ENCODE results near the gene EIF5A. TPM values are rescaled to one million over a fixed set of nuclear protein-coding genes. Genes with fewer than 3 reads are reported as not detected.

Gene EIF5A
- total and polyA plus RNA-seq, 2 of the 8 experiments (the other 6 are each of a cell fraction or from before 2014, with no cell fraction given), result 717 to 1,172 TPM

DNA sequence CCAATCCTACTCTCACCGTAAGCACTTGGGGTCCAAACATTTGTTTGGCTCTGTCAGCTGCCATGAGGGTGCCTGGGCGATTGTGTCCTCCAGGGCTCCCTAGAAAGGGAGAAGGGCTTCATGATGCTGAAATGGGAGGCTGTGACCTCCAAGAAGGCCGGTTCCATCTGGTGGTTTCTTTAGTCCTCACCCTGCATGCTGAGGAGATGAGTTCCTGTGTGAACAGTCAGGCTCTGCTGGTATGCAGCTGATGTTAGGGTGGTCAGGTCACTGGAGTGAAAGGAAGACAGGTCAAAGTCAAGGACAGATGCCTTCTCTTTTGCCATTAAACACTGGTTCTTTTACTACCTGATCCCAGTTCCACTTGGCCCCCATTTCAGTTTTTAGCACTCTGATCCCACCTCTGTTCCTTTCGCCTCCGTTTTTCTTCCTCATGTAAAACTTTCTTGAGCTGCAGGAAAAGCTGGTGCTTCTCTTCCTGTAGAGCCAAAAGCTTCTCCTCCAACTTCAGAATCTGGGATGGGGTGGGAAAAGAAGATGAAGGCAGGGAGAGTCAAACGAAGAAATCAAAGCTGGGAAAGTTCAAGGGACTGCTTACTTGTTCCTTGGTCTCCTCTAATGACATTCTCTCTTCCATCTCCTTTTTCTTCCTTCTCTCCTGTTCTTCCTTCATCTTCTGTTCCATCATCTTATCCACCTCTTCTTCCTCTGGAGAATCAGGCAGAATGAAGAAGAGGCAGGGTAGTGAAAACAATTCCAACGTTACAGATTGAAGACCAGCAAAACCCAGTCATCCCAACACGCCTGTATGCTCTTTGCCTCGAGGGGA is 6.7 kb downstream of the EIF5A start:
- Histone ChIP-seq H3K36me3 (ENCODE audit: control insufficient read depth in 2 of 4, insufficient read depth in 4 of 4, low read length in 3 of 4) (peaks cover 33 to 66% (median 46%) of the 10 kb centered on the region in 4 experiments), H4K20me1 (replicated peaks in 1 of 2; ENCODE audit: control insufficient read depth in 1 of 2, insufficient read depth in 2 of 2, low read length in 2 of 2) (peaks cover 20 to 27% of the 10 kb centered on the region in 2 experiments), H4K5ac (ENCODE audit: insufficient read length, low read depth, low read length) (no peak overlapping the region), H2BK15ac (ENCODE audit: low read length) (no peak overlapping the region), H3K4me2 (ENCODE audit: insufficient read depth in 1 of 2, low read depth in 2 of 2, low read length in 2 of 2) (peak overlapping the region; percentile 67 to 91), H3K23me2 (ENCODE audit: low read depth, low read length) (peaks cover under 1% of the 10 kb centered on the region; the same call in 1 of the 2 replicates), H3K4me3 (ENCODE audit: extremely low read depth in 1 of 4, insufficient read depth in 2 of 4, low read depth in 3 of 4, low read length in 4 of 4) (peak overlapping the region; percentile 55 to 95 (median 70)), H3K27ac (ENCODE audit: low read depth, low read length) (0 out of 2 replicates have a peak overlapping the region, but pooled peaks have one; percentile 61), H3K18ac (ENCODE audit: extremely low read depth, low read length) (no peak overlapping the region), H2BK12ac (ENCODE audit: low read depth, low read length) (no peak overlapping the region), H2BK20ac (ENCODE audit: low read length) (no peak overlapping the region), H3K4ac (replicated peaks; ENCODE audit: insufficient read length, low read depth, low read length) (no peak overlapping the region), H3K9me3 (ENCODE audit: insufficient read depth in 2 of 2, low read depth in 1 of 2, low read length in 1 of 2) (no peaks in the 10 kb centered on the region), H2BK5ac (ENCODE audit: low read depth, low read length) (0 out of 2 replicates have a peak overlapping the region, but pooled peaks have one; percentile 60), H2AK5ac (ENCODE audit: low read depth, low read length) (no peak overlapping the region), H3K23ac (ENCODE audit: insufficient read length) (no peak overlapping the region), H3K14ac (ENCODE audit: insufficient read length) (no peak overlapping the region), H3K9ac (replicated peaks in 1 of 4; ENCODE audit: extremely low read depth in 1 of 4, low read depth in 3 of 4, low read length in 3 of 4) (peak overlapping the region in 3 of 4 experiments; percentile 39 to 75 (median 49); a peak in 6 of 7 replicates), H2BK120ac (replicated peaks; ENCODE audit: low read depth, low read length) (no peak overlapping the region), H3K56ac (replicated peaks; ENCODE audit: insufficient read length, low read depth, low read length) (no peak overlapping the region), H3K27me3 (replicated peaks in 1 of 4; ENCODE audit: control insufficient read depth in 3 of 4, extremely low read depth in 1 of 4, insufficient read depth in 3 of 4, low read length in 3 of 4) (no peaks in the 10 kb centered on the region), H2AFZ (ENCODE audit: low read length) (no peak overlapping the region), H3K79me1 (ENCODE audit: low read depth, low read length) (peaks cover 12% of the 10 kb centered on the region), H4K8ac (ENCODE audit: extremely low read depth, insufficient read depth, low read length) (no peak overlapping the region), H3K4me1 (replicated peaks in 1 of 4; ENCODE audit: control insufficient read depth in 3 of 4, insufficient read depth in 4 of 4, low read length in 3 of 4) (peaks cover 0 to 13% (median 7%) of the 10 kb centered on the region in 4 experiments; a peak in 5 of 7 replicates), H4K91ac (replicated peaks; ENCODE audit: insufficient read length, low read length) (no peak overlapping the region), H3K79me2 (ENCODE audit: control insufficient read depth in 1 of 2, insufficient read depth in 2 of 2, low read length in 2 of 2) (peaks cover 8 to 32% of the 10 kb centered on the region in 2 experiments)
- DNase-seq (ENCODE audit: low read depth in 1 of 2, low spot score in 2 of 2), result no peak
- no peak for TF ChIP-seq TBP (IDR thresholded peaks at IDR 0.05; ENCODE audit: low read depth, low read length)
- TF ChIP-seq POLR2A (IDR thresholded peaks at IDR 0.05; ENCODE audit: control extremely low read depth in 1 of 2, low read depth in 2 of 2, low read length in 2 of 2), result peak; percentile 8 to 19; a peak in 2 of 3 replicates
- ChIA-PET CTCF (ENCODE audit: partially characterized antibody) (interaction anchor here (0.7 to 3.3 kb wide), 25 partner anchors 9 to 268 kb away, joined by 3 to 17 read pairs (median 5); partner anchors contain the start of genes ACADVL, ACAP1, DLG4 and NEURL4), POLR2A (ENCODE audit: partially characterized antibody) (interaction anchor here (0.8 to 11.3 kb wide), 42 partner anchors 8 to 859 kb away, joined by 3 to 223 read pairs (median 6); partner anchors contain the start of genes ACADVL, ACAP1, CD68 and CLDN7)
- WGBS, 2 experiments (ENCODE audit: extremely low coverage in 1 of 2, insufficient coverage in 1 of 2, insufficient read length in 1 of 2, insufficient replicate concordance in 2 of 2, low coverage in 1 of 2, low lambda C conversion rate in 2 of 2, missing lambda C conversion rate in 1 of 2), result 47% methylated on average over 9 of the region's 9 CpGs; no CpG with 5 or more reads in 1 of the 2 experiments
- FAIRE-seq, result no peak

Data from H1 (cell line).